ENCODE measurements around the gene SDR42E2. TPM values are rescaled to one million over a fixed set of nuclear protein-coding genes. Genes with fewer than 3 reads are reported as not detected.

The SDR42E2 gene
- total and polyA plus RNA-seq, 2 of the 8 experiments (the other 6 are each of a cell fraction or from before 2014, with no cell fraction given), result 0.08 TPM; not detected in 1

DNA sequence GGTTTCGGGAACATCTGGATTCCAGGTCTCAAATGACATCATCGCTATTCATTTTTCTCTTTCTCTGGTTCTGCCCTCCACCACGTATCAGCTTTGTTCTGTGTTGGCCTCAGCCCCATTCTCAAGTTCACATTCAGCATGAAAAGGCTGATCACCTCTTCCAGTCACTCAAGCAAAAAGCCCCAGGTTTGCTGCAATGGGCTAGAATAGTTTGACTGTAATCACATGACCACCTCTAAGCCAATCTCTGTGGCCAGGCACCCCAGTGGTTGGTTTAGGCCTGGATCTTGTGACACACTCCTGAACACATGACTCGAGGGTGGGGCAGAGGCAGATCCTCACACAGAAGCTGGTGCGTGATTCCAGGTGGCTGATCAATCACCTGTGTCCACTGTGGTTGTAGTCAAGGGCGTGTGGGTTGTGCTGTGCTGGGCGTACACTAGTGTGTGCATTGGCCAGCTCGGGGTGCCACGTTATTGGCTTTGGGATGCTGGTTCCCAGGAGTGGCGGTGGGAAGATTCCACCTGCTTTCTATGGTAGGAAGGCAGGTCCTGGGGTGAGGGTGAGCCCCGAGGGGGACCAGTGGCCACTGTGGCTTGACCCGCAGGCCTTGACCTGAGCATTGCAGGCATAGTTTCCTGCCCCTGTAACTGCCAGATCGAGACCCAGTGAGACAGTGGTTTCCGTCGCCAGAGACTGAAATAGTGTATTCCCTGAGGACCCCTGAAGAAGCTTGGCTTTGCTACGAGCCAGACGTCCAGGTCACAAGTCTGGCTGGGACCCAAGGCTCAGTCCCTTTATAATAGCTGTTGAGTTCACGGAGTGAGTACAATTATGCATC, 55.8 kb downstream of the SDR42E2 start:
- Histone ChIP-seq H3K79me2 (ENCODE audit: control insufficient read depth in 1 of 2, insufficient read depth in 2 of 2, low read length in 2 of 2) (peaks cover 0 to 7% of the 10 kb centered on the region in 2 experiments; a peak in 1 of 4 replicates), H3K56ac (replicated peaks; ENCODE audit: insufficient read length, low read depth, low read length) (no peak overlapping the region), H3K18ac (ENCODE audit: extremely low read depth, low read length) (peak overlapping the region; percentile 63; the same call in 1 of the 2 replicates), H3K27me3 (replicated peaks in 1 of 4; ENCODE audit: control insufficient read depth in 3 of 4, extremely low read depth in 1 of 4, insufficient read depth in 3 of 4, low read length in 3 of 4) (no peaks in the 10 kb centered on the region), H3K4me3 (ENCODE audit: extremely low read depth in 1 of 4, insufficient read depth in 2 of 4, low read depth in 3 of 4, low read length in 4 of 4) (no peak overlapping the region), H4K8ac (ENCODE audit: extremely low read depth, insufficient read depth, low read length) (peak overlapping the region; percentile 42; the same call in 1 of the 2 replicates), H4K91ac (replicated peaks; ENCODE audit: insufficient read length, low read length) (no peak overlapping the region), H3K27ac (ENCODE audit: low read depth, low read length) (no peak overlapping the region), H2BK5ac (ENCODE audit: low read depth, low read length) (peak overlapping the region; percentile 75; the same call in 1 of the 2 replicates), H4K5ac (ENCODE audit: insufficient read length, low read depth, low read length) (no peak overlapping the region), H2BK20ac (ENCODE audit: low read length) (no peak overlapping the region), H3K9ac (replicated peaks in 1 of 4; ENCODE audit: extremely low read depth in 1 of 4, low read depth in 3 of 4, low read length in 3 of 4) (no peak overlapping the region), H2AK5ac (ENCODE audit: low read depth, low read length) (peak overlapping the region; percentile 66), H2BK15ac (ENCODE audit: low read length) (no peak overlapping the region), H4K20me1 (replicated peaks in 1 of 2; ENCODE audit: control insufficient read depth in 1 of 2, insufficient read depth in 2 of 2, low read length in 2 of 2) (peaks cover 0 to 1% of the 10 kb centered on the region in 2 experiments), H3K9me3 (ENCODE audit: insufficient read depth in 2 of 2, low read depth in 1 of 2, low read length in 1 of 2) (no peaks in the 10 kb centered on the region), H3K79me1 (ENCODE audit: low read depth, low read length) (no peaks in the 10 kb centered on the region; the same call in 1 of the 2 replicates), H3K23me2 (ENCODE audit: low read depth, low read length) (no peaks in the 10 kb centered on the region), H2AFZ (ENCODE audit: low read length) (no peak overlapping the region), H3K14ac (ENCODE audit: insufficient read length) (no peak overlapping the region), H3K4me2 (ENCODE audit: insufficient read depth in 1 of 2, low read depth in 2 of 2, low read length in 2 of 2) (no peak overlapping the region), H3K4me1 (replicated peaks in 1 of 4; ENCODE audit: control insufficient read depth in 3 of 4, insufficient read depth in 4 of 4, low read length in 3 of 4) (no peaks in the 10 kb centered on the region), H3K36me3 (ENCODE audit: control insufficient read depth in 2 of 4, insufficient read depth in 4 of 4, low read length in 3 of 4) (no peaks in the 10 kb centered on the region; a peak in 1 of 8 replicates), H2BK12ac (ENCODE audit: low read depth, low read length) (peak overlapping the region; percentile 75; the same call in 1 of the 2 replicates), H3K23ac (ENCODE audit: insufficient read length) (no peak overlapping the region), H2BK120ac (replicated peaks; ENCODE audit: low read depth, low read length) (no peak overlapping the region), H3K4ac (replicated peaks; ENCODE audit: insufficient read length, low read depth, low read length) (no peak overlapping the region)
- 86% methylated on average over 18 of the region's 18 CpGs; no CpG with 5 or more reads in 1 of the 2 experiments for WGBS, 2 experiments (ENCODE audit: extremely low coverage in 1 of 2, insufficient coverage in 1 of 2, insufficient read length in 1 of 2, insufficient replicate concordance in 2 of 2, low coverage in 1 of 2, low lambda C conversion rate in 2 of 2, missing lambda C conversion rate in 1 of 2)
- CTCF ChIA-PET (ENCODE audit: partially characterized antibody), result interaction anchor here (0.6 to 3.2 kb wide), 2 partner anchors 12 to 21 kb away, joined by 3 to 11 read pairs; partner anchors contain the start of gene EEF2K
- no peak for FAIRE-seq
- no peak for DNase-seq (ENCODE audit: low read depth in 1 of 2, low spot score in 2 of 2)
- TF ChIP-seq, protein P1, sequence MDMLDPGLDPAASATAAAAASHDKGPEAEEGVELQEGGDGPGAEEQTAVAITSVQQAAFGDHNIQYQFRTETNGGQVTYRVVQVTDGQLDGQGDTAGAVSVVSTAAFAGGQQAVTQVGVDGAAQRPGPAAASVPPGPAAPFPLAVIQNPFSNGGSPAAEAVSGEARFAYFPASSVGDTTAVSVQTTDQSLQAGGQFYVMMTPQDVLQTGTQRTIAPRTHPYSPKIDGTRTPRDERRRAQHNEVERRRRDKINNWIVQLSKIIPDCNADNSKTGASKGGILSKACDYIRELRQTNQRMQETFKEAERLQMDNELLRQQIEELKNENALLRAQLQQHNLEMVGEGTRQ (IDR thresholded peaks at IDR 0.05; ENCODE audit: low read length), result peak; percentile 64
- no peak for TF ChIP-seq GABPA (IDR thresholded peaks at IDR 0.05; ENCODE audit: borderline replicate concordance, insufficient read depth, low read length)
- TF ChIP-seq, protein P2, sequence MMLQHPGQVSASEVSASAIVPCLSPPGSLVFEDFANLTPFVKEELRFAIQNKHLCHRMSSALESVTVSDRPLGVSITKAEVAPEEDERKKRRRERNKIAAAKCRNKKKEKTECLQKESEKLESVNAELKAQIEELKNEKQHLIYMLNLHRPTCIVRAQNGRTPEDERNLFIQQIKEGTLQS (IDR thresholded peaks at IDR 0.05; ENCODE audit: insufficient read depth, low read depth, low read length), result peak; percentile 4; the same call in 1 of the 2 replicates
- no peak for TF ChIP-seq HDAC6 (IDR thresholded peaks at IDR 0.05; ENCODE audit: low read depth, low read length)
- POLR2A ChIA-PET (ENCODE audit: partially characterized antibody), result interaction anchor here (1.6 to 3.7 kb wide), 2 partner anchors 9 to 12 kb away, joined by 3 to 14 read pairs; partner anchors contain the start of gene EEF2K
